Stimulated activated naive CD4-positive, alpha-beta T cell (primary cell): ENCODE results near the gene FNBP1.
A peak's percentile ranks its signal among the peaks of the same experiment; 100 is the strongest.

Experiments used
- DNase-seq, 6 experiments: peaks; one replicate each; lab custom pipeline; 2025; lab: John Stamatoyannopoulos, UW

The FNBP1 gene

GRCh38 chr9:130045725-130046450 is 2.9 kb upstream of the FNBP1 start:
- no peak for DNase-seq

DNA sequence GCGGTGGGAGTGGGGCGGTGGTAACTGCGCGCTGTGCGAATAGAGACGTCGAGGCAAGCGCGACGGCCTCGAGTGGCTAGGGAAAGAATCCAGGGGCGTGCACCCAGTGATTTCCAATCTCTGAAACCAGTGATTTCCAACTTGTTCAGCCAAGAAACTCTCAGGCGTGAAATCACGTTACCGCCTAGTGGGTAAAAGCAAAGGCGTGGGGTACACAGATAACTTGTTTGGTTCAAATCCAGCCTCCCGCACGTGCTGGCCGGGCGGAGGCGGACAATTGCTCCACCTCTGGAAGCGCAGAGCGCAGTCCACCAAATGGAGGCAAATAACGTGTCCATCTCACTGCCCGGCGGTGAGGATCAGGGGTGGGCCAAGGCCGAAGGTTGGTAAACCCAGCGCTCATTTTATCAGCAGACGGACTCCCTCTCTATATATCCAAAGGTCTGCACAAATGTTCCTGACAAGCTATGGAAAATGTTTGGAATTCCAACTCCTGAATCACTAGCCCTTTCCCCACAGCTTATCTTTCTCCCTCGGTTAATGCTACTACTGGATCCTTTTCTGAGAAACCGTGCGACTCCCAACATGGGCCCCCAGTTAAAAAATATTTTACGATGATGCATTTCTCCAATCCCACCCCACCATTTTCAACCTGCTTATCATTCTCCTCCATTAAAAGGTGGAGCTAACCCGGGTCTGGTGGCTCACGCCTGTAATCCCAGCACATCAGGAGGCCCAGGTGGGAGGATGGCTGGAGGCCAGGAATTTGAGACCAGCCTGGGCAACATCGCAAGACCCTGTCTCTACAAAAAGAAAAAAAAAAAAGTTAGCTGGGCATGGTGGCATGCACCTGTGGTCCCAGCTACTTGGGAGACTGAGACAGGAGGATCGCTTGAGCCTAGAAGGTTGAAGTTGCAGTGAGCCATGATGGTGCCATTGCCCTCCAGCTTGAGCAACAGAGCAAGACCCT is 950 bp upstream of the FNBP1 start:
- DNase-seq: no peak

- peak in 5 of 6 experiments; percentile 14 to 51 (median 45) for DNase-seq
These were observed 544 bp downstream of the FNBP1 start for GRCh38 chr9:130042406-130042884.

- no peak for DNase-seq
These were observed 1.2 kb downstream of the FNBP1 start for GRCh38 chr9:130041648-130042405.

GRCh38 chr9:130040984-130041647 is 1.9 kb downstream of the FNBP1 start:
- DNase-seq: no peak

DNA sequence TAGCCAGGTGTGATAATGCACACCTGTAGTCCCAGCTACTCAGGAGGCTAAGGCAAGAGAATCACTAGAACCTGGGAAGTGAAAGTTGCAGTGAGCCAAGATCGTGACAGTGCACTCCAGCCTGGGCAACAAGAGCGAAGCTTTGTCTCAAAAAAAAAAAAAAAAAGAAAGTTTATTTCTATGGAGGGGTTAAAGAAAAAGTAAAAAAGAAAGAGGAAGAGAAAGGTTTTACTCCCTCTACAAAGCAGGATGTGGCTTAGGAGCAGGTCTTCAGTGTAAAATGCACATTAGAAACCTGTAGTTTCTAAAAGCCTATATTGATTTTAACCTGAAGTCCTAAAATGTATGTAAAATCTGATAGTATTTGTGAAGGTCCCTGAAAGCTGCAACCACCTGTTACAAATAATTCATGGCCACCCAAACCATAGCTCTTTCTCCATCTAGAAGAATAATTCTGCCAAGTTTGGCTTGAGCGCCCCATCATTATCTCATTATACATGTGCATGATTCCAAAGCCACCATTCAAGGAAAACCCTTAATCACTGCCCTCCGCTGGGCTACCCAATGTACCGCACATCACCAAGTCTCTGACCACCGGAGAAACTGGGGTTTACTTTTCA is 3.4 kb downstream of the FNBP1 start:
- peak in 3 of 6 experiments; percentile 45 to 59 (median 58) for DNase-seq

DNA sequence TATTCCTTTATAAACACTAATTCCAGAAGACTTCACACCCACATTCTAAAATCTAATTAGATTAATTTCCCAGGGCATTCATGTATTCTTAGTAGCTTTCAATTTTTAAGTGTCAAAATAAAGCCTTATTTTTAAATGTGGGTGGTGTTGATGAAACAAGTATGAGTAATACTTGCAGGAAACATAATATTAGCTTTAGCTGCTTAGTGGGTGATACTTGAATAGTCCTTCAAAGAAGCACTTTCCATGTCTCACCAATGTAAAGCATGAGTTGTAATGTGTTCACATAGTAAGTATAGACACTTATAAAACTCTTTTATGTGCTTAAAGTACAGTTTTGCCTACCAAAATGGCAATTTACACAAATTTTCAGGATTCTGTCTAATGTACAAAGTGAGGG is 6.9 kb downstream of the FNBP1 start:
- DNase-seq: no peak

DNA sequence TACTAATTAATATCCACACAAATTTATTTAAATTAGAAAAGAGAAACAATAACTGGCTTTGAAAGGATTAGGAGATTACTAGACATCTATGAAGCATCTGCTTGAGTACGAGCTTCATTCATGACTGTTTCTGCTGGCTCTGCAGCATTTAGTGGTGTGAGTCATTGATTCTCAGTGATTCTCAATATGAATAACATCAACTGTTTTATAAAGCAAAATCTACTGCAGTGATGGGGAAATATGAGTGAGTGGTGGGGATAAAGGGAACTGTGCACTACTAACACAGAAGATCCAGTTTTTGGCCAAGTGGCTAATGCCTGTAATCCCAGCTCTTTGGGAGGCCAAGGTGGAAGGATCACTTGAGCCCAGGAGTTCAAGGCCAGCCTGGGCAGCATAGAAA is 8.4 kb downstream of the FNBP1 start:
- DNase-seq: no peak

DNA sequence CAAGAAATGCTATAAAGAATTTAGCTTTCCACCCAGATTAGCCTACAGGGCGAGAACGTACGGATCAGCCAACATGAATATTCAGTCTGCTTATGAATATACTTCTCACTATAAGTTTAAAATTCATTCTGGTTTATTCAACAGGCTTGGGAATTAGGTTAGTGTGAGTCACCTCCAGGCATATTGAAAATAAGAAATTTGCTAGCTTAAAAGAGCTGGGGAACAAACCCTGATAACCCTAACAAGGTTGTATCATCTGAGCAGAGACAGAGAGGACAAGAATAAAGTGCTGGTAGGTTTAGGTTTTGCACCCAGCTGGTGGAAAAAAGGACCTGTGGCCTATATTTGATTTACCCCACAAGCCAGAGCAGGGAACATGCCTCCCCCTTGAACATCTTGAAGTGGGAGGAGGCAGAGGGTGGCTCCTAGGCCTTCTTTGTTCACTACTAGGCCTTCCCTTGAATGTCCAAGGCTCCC is 12.3 kb downstream of the FNBP1 start:
- DNase-seq: no peak

GRCh38 chr9:130029223-130029973 is 13.6 kb downstream of the FNBP1 start:
- no peak for DNase-seq

- no peak for DNase-seq
These were observed 14.3 kb downstream of the FNBP1 start for GRCh38 chr9:130028493-130029222.

GRCh38 chr9:130027533-130028365 is 15.2 kb downstream of the FNBP1 start:
- no peak for DNase-seq

DNA sequence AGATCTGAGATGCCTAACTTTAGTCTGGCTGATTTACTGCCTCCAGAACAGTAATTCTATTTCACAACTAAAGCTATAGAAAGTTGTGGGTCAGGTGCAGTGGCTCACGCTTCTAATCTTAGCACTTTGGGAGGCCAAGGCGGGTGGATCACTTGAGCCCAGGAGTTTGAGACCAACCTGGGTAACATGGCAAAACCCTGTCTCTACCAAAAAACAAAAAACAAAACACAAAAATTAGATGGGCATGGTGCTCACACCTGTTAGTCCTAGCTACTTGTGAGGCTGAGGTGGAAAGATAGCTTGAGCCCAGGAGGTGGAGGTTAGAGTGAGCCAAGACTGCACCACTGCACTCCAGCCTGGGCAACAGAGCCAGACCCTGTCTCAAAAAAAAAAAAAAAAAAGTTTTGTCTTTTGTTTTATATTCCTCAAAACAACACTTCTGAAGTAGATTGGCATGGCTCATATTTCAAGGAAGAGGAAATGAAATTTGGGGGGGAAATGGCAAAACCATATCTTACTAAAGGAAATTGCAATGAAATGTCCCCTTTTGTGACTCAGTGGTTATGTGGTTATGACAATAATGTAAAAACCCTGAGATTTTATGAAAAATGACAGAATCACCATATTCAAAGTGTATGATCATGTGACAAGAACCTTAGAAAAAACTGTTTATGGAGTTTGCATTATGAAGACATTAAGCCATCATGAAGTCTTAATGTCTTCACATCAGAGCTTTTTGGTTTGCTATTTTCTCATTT is 16.2 kb downstream of the FNBP1 start:
- no peak for DNase-seq

DNA sequence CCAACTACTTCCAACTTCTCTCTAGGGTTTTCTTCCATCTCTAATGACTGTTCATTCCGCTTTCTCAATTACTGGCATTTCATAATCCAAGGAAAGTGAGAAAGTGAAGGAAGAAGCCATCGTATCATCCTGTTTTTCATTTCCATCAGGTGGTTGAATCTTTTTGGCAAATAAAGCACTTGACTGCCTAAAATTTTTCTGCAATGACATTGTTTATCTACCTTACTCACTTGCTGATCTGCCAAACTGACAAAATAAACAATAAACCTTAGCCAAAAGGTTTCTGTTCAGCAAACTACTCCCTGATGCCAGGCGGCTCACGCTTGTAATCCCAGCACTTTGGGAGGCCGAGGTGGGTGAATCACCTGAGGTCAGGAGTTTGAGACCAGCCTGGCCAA is 18.4 kb downstream of the FNBP1 start:
- DNase-seq: no peak

DNA sequence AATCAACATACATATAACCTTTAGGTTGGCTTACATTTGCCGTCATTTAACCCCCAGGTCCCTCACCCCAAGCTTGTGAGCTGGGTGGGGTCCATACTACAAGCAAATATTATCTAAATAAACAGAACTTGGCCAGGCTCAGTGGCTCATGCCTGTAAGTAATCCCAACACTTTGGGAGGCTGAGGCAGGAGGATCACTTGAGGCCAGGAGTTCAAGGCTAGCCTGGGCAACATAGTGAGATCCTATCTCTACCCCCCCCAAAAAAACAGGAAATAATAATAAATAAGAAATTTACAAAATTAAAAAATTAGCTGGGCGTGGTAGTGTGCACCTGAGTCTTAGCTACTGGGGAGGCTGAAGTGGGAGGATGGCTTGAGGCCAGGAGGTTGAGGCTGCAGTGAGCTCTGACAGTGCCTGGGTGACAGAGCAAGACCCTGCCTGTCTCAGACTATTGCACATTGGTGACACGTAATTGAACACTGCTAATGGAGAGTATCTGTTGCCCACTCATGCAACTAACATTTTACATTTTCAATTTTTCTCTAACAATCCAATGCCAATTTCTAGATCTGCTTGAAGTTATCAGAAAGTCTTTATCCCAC is 18.9 kb downstream of the FNBP1 start:
- no peak for DNase-seq

DNA sequence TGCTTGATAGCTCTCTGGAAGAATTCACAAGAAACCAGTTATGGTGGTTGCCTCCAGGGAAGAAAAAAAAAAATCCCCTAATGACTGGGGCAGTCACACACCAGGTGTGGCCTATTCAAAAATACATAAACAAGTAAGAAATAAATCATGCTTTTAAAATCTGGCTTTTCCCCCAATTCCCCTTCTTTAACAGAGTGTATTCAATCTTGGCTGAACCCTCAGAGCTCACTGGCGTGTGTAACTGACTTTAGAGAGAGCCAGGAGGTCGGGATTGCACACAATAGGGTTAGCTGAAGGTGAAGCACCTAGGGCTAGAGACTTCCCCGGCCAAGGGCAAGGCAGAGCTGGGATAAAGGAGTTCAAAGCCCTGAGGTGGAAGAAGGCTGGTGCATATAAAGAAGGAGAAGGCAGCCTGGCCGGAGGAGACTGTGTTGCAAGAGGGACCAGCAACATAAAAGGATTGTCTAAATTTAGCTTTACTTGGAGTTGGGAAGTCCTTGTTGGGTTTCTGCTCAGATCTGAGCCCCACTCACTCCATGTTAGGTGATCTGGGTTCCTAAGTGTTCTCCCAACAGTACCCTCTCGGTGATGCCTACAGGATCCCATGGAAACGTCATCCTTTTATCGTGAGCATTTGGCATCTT is 19.7 kb downstream of the FNBP1 start:
- DNase-seq: no peak

- DNase-seq: no peak
These were observed 20.3 kb downstream of the FNBP1 start for GRCh38 chr9:130022566-130023143.
